ENCODE results near the gene TRIO.

TRIO gene

GRCh38 chr5:14445576-14446290 is 302.6 kb downstream of the TRIO start:
- no peak for DNase-seq

DNA sequence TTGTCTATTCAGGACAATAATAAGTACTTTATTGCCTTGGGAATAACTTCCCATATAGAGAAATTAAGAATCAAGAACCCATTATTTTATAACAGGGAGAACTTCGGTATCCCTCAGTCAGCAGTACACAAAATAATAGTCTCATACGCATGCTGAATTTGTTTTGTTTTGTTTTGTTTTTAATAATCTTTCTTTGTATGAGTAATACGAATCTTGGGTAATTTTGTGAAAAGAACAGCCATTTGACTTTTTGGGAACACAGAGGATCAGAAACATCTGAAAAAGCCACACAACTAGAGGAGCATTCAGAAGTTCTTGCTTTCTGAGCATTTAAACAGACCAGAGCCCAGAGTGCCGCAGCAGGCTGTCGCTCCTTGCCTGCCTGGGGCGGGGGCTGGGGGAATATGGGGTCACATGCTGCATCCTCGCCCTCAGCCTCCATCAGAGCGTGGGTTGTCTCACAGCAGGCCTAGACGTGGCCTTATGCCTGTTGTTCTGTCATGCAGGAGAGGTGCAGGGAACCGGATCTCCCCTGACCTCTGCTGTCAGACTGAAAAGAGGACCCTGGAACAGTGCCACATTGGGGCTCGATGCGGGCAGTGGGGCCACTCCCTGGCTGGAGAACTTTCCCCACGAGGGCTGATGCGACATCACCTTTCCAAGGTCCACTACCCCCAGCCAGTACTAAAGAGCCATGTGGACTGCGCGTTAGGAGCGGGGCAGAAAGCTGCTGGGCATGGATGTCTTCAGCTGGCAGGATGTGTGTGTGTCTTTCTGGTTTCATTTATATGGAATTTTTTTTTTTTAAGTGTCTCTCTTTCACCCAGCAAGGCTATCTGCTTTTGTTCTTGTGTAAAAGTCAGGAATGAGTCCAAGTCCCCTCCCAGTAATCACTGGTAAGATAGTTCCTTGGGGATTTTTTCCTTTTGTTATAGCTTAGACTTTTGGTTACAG is 305.1 kb downstream of the TRIO start:
- DNase-seq = no peak

DNA sequence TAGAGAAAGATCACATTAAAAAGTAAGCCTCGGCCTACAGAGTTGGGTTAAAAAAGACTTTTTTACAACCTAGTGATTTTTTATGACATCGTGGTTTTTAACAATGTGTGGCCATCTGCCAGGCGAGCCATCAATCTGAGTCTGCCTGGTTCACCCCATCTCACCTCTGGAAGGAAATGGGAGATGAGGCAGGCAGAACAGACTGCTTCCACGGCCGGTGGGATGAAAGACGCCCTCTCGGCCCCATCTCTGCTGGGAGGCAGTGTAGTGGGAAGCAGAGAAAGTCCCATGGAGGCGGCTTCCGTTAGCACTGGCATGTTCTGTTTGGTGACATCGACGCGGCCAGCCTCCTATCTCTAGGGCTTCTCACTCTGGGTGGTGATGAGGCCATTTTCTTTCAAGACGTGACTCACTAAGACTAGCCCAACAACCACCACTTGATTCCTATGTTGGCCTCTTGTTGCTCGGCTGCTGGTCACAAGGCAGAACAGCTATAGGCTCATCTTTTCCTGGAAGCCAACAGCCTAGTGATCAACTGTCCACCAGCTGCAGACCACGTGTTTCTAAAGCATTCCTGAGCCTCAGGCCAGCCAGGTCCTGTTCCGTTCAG is 306.0 kb downstream of the TRIO start:
- DNase-seq = no peak

DNA sequence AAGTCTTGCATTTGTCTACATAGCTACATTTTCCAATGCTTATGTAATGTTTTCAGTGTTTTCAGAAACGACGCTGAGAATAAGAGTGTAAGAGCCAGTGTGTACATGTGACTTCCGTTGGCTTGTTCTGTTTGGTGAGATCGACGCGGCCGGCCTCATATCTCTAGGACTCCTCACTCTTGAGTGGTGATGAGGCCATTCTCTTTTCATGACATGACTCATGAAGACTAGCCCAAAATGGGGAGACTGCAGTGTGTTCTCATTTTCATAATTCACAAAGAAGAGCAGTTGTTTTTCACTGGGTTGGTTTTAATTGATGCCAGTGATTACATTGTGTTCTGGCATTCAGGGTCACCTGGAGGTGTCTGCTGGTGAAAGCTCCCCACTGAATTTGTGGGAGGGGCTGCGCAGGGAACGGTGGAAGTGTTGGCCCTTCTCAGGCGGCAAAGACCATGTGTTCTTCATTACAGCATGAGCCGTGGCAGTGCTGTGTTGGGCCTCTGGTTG is 306.9 kb downstream of the TRIO start:
- no peak for DNase-seq

- no peak for DNase-seq
Measured at GRCh38 chr5:14450742-14451141, 307.6 kb downstream of the TRIO start.

GRCh38 chr5:14451871-14452270 is 308.7 kb downstream of the TRIO start:
- no peak for DNase-seq

DNA sequence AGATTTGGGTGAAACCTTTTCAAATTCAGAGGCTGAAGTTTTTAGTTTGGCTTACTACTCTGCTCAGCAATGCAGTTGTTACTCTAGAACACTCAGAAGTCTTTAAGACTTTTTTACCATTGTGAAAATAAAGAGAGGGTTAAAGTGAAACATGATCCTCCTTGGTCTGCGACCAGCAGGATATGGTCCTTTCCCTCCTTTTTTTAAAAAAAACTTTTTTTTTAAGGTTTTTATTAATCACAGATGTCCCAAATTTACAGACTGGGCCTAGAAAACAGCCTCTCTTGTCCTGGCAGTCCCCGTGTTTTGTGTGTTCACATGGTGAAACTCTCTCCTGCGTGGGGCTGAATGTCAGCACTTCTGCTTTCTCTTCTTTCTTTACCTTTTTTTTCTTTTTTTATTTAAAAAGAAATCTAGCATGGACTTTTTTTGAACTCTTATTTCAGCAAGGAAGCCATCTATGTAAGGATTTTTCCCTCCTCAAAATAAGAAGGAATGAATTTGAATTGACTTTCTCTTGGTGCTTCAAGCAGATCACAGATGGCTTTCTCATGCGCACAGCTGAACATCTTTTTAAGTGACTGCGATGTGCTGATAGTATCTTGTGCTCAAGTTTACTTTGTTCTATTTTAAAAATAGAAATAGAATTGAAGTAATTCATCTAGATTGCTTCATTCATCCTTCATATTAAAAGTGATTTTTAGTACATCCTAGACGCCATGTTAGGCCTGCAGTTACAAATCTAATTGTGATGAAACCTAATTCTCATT is 309.7 kb downstream of the TRIO start:
- no peak for DNase-seq

GRCh38 chr5:14453481-14453880 is 310.3 kb downstream of the TRIO start:
- DNase-seq = no peak

GRCh38 chr5:14455814-14456321 is 312.7 kb downstream of the TRIO start:
- DNase-seq = no peak

- DNase-seq = no peak
Measured at GRCh38 chr5:14457476-14457875, 314.3 kb downstream of the TRIO start.

- no peak for DNase-seq
Measured at GRCh38 chr5:14458414-14458813, 315.3 kb downstream of the TRIO start.

DNA sequence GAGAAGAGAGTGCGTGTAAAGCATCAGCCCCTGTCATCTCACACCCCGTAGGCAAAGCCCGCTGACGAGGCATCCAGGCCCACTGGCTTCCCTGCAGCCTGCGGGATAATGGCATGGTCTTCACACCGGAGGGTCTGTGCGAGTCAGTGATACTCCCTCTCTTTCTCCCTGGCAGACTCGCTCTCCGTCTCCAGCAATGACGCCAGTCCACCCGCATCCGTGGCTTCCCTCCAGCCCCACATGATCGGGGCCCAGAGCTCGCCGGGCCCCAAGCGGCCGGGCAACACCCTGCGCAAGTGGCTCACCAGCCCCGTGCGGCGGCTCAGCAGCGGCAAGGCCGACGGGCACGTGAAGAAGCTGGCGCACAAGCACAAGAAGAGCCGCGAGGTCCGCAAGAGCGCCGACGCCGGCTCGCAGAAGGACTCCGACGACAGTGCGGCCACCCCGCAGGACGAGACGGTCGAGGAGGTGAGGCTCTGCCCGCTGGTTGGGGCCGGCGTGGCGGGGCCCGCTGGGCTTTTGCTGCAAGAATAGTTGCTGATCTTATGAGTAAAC is 317.8 kb downstream of the TRIO start:
- no peak for DNase-seq

GRCh38 chr5:14462681-14463080 is 319.5 kb downstream of the TRIO start:
- no peak for DNase-seq

DNA sequence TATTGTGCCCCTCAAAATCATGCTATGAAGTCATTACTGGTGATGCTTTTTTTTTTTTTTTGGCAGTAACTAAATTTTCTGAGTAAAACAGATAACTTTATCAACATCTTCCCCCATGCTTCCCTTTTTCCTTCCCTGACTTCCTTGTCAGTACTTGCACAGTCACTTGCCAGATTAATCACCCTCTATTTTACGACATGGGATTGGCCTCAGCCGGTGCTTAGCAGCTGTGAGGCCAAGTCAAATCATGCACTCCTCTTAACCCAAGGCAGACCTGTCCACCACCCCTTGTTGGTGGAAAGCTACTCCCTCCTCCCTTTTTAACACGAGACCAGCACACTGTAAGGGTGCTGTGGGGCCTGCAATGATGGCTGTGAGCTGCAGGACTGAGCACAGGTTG is 320.5 kb downstream of the TRIO start:
- DNase-seq = no peak

DNA sequence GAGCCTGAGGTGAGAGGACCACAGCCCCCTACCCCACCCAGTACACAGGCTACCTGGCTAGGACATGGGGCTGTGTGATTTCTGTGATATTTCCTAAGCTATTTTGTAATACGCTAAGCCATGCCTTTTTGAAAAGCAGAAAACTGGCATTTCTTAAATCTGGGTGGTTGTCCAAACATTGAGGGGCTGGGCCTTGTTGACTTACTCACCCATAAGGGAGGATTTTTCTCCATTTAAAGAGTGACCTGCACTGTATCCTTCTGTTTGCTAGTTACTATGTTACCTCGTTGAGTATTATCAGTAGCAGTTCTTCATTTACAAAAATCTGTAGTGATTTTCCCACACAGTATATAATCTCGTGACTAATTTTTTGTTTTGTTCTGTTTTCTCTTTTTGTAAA is 321.0 kb downstream of the TRIO start:
- no peak for DNase-seq

GRCh38 chr5:14464671-14465070 is 321.5 kb downstream of the TRIO start:
- no peak for DNase-seq

GRCh38 chr5:14465116-14465515 is 322.0 kb downstream of the TRIO start:
- no peak for DNase-seq

GRCh38 chr5:14465776-14466175 is 322.6 kb downstream of the TRIO start:
- no peak for DNase-seq

- no peak for DNase-seq
Measured at GRCh38 chr5:14467251-14467650, 324.1 kb downstream of the TRIO start.

DNA sequence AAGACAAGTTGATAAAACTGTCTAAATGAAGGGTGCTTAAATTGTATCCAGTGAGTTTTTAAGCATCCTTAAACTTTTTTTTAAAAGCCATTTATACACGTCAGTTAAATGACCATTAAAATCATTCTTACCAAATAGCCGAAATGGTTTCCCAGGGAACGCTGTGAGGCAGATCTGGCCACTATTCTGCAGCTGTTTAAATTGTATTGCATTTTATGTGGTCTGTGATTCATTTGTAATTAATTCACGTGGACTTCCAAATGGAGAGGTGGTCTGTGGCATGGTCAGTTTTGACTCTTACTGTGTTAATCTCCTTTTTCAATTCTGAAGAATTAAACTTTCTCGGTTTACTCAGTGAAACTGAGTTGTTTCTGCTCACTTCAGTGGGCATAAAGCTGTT is 324.7 kb downstream of the TRIO start:
- DNase-seq = no peak

- DNase-seq = no peak
Measured at GRCh38 chr5:14469551-14470377, 326.6 kb downstream of the TRIO start.
